ENCODE data around the gene MKNK1.

The MKNK1 gene

DNA sequence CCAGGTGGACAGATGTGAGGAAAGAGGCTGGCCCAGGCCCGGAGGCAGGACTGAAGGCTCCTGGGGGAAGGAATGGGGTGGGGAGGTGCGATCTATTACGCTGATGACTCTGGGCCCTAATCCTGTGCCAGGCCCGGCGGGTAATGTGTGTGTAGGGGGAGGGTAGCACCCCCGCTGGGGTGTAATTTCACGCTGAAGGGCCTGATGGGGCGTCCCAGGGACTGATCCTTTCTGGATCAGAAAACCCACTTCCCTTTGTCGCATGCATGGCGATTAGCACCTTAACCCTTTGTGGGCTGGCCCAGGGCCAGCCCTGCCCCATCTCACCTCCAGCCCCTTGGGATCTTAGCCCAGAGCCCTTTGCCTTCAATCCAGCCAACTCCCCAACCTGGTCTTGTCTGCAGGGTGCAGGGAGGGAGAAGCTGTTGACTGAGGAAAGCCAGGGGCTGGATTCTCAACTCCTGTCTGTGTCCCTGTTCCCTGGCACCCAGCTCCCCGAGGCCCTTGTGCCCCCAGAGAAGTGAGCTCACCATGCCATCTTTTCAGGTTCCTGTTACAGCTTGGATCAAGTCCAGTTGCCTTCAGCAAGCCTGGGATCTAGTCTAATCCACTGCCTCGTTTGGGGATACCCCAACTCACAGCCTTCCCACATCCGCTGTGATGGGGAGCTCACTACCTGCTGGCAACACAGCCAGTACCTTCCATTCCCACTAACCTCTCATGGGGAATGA lies 78.7 kb downstream of the MKNK1 start:
- peaks cover 21% of the 10 kb centered on the region for H3K4me1 ChIP-seq
- H3K9me3 ChIP-seq (ENCODE audit: control insufficient read depth, low read length): no peaks in the 10 kb centered on the region
- H3K9ac ChIP-seq: no peak overlapping the region
- H2AFZ ChIP-seq: no peak overlapping the region
- H3K4me3 ChIP-seq (ENCODE audit: low read depth, low read length): no peak overlapping the region
- no peak overlapping the region for H3K4me2 ChIP-seq (ENCODE audit: low read length)
- no peak overlapping the region for H3K27ac ChIP-seq
- H3K79me2 ChIP-seq: no peaks in the 10 kb centered on the region
- no peaks in the 10 kb centered on the region for H3K27me3 ChIP-seq (ENCODE audit: control insufficient read depth, insufficient read depth, low read length)
- no peaks in the 10 kb centered on the region for H3K36me3 ChIP-seq (ENCODE audit: control insufficient read depth, insufficient read depth, low read length)
- TF ChIP-seq, protein P1, sequence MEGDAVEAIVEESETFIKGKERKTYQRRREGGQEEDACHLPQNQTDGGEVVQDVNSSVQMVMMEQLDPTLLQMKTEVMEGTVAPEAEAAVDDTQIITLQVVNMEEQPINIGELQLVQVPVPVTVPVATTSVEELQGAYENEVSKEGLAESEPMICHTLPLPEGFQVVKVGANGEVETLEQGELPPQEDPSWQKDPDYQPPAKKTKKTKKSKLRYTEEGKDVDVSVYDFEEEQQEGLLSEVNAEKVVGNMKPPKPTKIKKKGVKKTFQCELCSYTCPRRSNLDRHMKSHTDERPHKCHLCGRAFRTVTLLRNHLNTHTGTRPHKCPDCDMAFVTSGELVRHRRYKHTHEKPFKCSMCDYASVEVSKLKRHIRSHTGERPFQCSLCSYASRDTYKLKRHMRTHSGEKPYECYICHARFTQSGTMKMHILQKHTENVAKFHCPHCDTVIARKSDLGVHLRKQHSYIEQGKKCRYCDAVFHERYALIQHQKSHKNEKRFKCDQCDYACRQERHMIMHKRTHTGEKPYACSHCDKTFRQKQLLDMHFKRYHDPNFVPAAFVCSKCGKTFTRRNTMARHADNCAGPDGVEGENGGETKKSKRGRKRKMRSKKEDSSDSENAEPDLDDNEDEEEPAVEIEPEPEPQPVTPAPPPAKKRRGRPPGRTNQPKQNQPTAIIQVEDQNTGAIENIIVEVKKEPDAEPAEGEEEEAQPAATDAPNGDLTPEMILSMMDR (IDR thresholded peaks at IDR 0.05): no peak

DNA sequence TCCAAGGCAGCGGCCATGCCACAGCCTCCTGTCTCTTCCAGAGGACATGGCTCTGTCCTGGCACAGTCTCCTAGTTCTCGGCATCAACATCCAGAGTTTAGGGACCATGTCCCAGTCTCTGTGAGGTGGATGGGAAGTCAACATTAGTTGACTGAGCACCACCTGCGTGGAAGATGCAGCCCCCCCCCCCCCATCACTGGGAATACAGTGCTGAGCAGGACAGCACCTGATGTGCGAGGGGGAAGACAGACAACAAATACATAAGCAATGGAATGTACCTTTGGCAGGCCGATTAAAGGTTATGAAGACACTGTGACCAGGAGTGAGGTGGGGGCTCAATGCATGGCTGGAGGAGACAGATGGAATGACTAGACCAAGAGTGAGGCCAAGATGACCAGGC lies 79.2 kb downstream of the MKNK1 start:
- Histone ChIP-seq H3K9ac (no peak overlapping the region), H3K36me3 (ENCODE audit: control insufficient read depth, insufficient read depth, low read length) (no peaks in the 10 kb centered on the region), H3K4me1 (peaks cover 21% of the 10 kb centered on the region), H3K4me2 (ENCODE audit: low read length) (no peak overlapping the region), H3K27me3 (ENCODE audit: control insufficient read depth, insufficient read depth, low read length) (no peaks in the 10 kb centered on the region), H3K27ac (no peak overlapping the region), H3K9me3 (ENCODE audit: control insufficient read depth, low read length) (no peaks in the 10 kb centered on the region), H3K4me3 (ENCODE audit: low read depth, low read length) (no peak overlapping the region), H3K79me2 (no peaks in the 10 kb centered on the region), H2AFZ (no peak overlapping the region)
- TF ChIP-seq, protein P1 (IDR thresholded peaks at IDR 0.05): no peak

DNA sequence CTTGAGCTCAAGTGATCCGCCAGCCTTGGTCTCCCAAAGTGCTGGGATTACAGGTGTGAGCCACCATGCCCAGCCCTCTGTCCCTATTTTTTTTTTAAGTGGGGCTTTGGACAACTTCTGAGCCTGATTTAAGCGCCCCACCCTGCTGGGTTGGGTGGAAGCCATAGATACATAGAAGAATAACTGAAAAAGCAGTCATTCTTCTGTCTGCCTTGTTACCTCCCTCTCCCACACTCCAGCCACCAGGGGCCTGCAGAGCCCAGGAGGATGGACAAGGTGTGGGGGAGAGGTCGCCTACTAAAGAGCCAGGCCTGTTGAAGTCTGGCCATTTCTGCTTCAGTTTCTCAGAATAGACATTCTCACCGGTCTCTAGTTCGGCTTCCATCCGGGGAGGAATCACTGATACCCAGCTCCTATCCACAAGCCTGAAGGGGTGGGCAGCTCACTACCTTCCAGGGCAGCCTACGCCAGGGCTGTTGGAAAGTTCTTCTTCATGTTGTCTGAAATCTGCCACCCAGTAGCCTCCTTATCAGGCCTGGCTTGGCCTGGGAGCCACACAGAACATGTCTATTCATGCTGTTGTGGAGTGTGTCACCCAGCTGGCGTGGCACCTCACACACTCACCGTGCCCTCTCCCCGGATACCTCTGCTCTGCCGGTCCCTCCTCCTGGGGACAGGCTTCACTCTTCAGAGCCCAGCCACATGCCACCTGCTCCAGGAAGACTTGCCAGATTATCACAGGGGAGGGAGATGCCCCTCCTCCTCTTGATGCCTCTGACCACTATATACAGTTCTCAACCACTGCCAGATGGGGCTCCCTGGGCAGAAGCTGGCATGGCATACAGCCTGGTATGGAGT lies 80.3 kb downstream of the MKNK1 start:
- Histone ChIP-seq H3K4me1 (peaks cover 21% of the 10 kb centered on the region), H3K9ac (no peak overlapping the region), H3K36me3 (ENCODE audit: control insufficient read depth, insufficient read depth, low read length) (no peaks in the 10 kb centered on the region), H3K4me2 (ENCODE audit: low read length) (no peak overlapping the region), H3K4me3 (ENCODE audit: low read depth, low read length) (no peak overlapping the region), H3K9me3 (ENCODE audit: control insufficient read depth, low read length) (no peaks in the 10 kb centered on the region), H2AFZ (no peak overlapping the region), H3K79me2 (no peaks in the 10 kb centered on the region), H3K27me3 (ENCODE audit: control insufficient read depth, insufficient read depth, low read length) (no peaks in the 10 kb centered on the region), H3K27ac (no peak overlapping the region)
- TF ChIP-seq, protein P1 (IDR thresholded peaks at IDR 0.05): no peak

DNA sequence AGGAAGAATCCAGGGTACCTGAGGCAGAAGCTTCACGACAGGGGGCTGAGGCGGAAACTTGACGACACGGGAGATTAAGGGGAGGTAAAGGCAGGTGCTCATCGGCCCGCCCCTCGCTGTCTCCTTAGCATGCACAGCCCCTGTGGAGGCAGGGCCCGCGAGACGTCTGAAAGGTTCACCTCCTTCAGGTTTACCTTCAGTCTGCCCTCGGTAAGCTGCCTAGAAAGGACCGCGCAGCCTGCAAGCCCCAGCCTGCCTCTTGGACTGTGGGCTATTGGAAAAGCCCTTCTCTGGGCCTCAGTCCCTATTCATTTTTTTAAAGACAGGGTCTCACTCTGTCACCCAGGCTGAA lies 81.1 kb downstream of the MKNK1 start:
- peak overlapping the region; percentile 72 for H3K27ac ChIP-seq
- H3K36me3 ChIP-seq (ENCODE audit: control insufficient read depth, insufficient read depth, low read length): no peaks in the 10 kb centered on the region
- TF ChIP-seq, protein P1 (IDR thresholded peaks at IDR 0.05): no peak
- H3K4me3 ChIP-seq (ENCODE audit: low read depth, low read length): peak overlapping the region; percentile 29
- H3K4me2 ChIP-seq (ENCODE audit: low read length): peak overlapping the region; percentile 65
- H3K9ac ChIP-seq: no peak overlapping the region
- no peaks in the 10 kb centered on the region for H3K79me2 ChIP-seq
- H3K27me3 ChIP-seq (ENCODE audit: control insufficient read depth, insufficient read depth, low read length): no peaks in the 10 kb centered on the region
- H3K9me3 ChIP-seq (ENCODE audit: control insufficient read depth, low read length): no peaks in the 10 kb centered on the region
- H2AFZ ChIP-seq: no peak overlapping the region
- H3K4me1 ChIP-seq: peaks cover 21% of the 10 kb centered on the region

Data from parathyroid adenoma (tissue), 2 donors.